Stomach smooth muscle (tissue), 2 donors: ENCODE results near the gene FIGNL2.
"Not testable (repeated sequence)": the region's sequence is repeated elsewhere in the genome, so short reads cannot be mapped to it uniquely, and the experiment has no call there.

Experiments
- H3K27ac ChIP-seq: one replicate; pipeline ENCODE4 v1.7.0; 2013; ENCODE audit warnings: mild to moderate bottlenecking, low read length, inconsistent platforms
- H3K27me3 ChIP-seq, 2 donors: one replicate each; pipeline ENCODE4 v1.7.0; 2013; ENCODE audit warnings: low read length in 2 of 2; ENCODE audit not compliant: insufficient read depth in 2 of 2, control insufficient read depth in 1 of 2
- H3K36me3 ChIP-seq, 2 donors: one replicate each; pipeline ENCODE4 v1.7.0; 2013; ENCODE audit warnings: low read length in 2 of 2; ENCODE audit not compliant: control insufficient read depth in 2 of 2, insufficient read depth in 2 of 2
- H3K4me1 ChIP-seq: one replicate; pipeline ENCODE4 v1.7.0; 2013; ENCODE audit warnings: low read length; ENCODE audit not compliant: control insufficient read depth, insufficient read depth
- H3K4me3 ChIP-seq, 2 donors: one replicate each; pipeline ENCODE4 v1.7.0; 2013; ENCODE audit warnings: low read length in 2 of 2
- H3K9ac ChIP-seq, 2 donors: one replicate each; pipeline ENCODE4 v1.7.0; 2013; ENCODE audit warnings: low read length in 2 of 2, mild to moderate bottlenecking in 1 of 2
- H3K9me3 ChIP-seq, 2 donors: one replicate each; pipeline ENCODE4 v1.7.0; 2013; ENCODE audit warnings: low read length in 2 of 2; ENCODE audit not compliant: control insufficient read depth in 2 of 2
- donor health status: healthy.
- donor health status: Pancreatic carcinoma.

FIGNL2 gene

GRCh38 chr12:51887476-51888315, 39.2 kb upstream of the FIGNL2 start, which contains the start of gene ANKRD33:
Gene ANKRD33 (plus strand): TSS chr12:51888103. CDS start chr12:51888187, 84 bp downstream.
- Histone ChIP-seq H3K36me3 (no peaks in the 10 kb centered on the region), H3K4me1 (peaks cover 2% of the 10 kb centered on the region), H3K27ac (no peak within 1 kb of the TSS), H3K9ac (no peak within 1 kb of the TSS), H3K9me3 (no peaks in the 10 kb centered on the region), H3K4me3 (no peak within 1 kb of the TSS), H3K27me3 (peaks cover 5 to 11% of the 10 kb centered on the region in 2 donors)

- no peak overlapping the region for H3K4me3 ChIP-seq
- H3K27ac ChIP-seq, result no peak overlapping the region
- no peaks in the 10 kb centered on the region for H3K9me3 ChIP-seq
- no peaks in the 10 kb centered on the region for H3K36me3 ChIP-seq
- peaks cover 2% of the 10 kb centered on the region for H3K4me1 ChIP-seq
- peaks cover 5 to 11% of the 10 kb centered on the region in 2 donors for H3K27me3 ChIP-seq
- H3K9ac ChIP-seq, result no peak overlapping the region
Observed at GRCh38 chr12:51886021-51886710, 37.6 kb upstream of the FIGNL2 start.

GRCh38 chr12:51885294-51886020, 36.9 kb upstream of the FIGNL2 start:
- H3K9ac ChIP-seq, H3K27me3 ChIP-seq, H3K4me1 ChIP-seq, H3K4me3 ChIP-seq, H3K36me3 ChIP-seq, H3K9me3 ChIP-seq, H3K27ac ChIP-seq: not testable (repeated sequence)

GRCh38 chr12:51884676-51885229, 36.2 kb upstream of the FIGNL2 start:
- H3K27ac ChIP-seq, result no peak overlapping the region
- peaks cover 5 to 8% of the 10 kb centered on the region in 2 donors for H3K27me3 ChIP-seq
- no peaks in the 10 kb centered on the region for H3K36me3 ChIP-seq
- peaks cover 2% of the 10 kb centered on the region for H3K4me1 ChIP-seq
- no peaks in the 10 kb centered on the region for H3K9me3 ChIP-seq
- H3K9ac ChIP-seq, result no peak overlapping the region
- no peak overlapping the region for H3K4me3 ChIP-seq

GRCh38 chr12:51883998-51884675, 35.6 kb upstream of the FIGNL2 start:
- H3K4me3 ChIP-seq, result no peak overlapping the region
- no peaks in the 10 kb centered on the region for H3K9me3 ChIP-seq
- no peak overlapping the region for H3K9ac ChIP-seq
- H3K27ac ChIP-seq, result no peak overlapping the region
- H3K4me1 ChIP-seq, result peaks cover 2% of the 10 kb centered on the region
- H3K27me3 ChIP-seq, result peaks cover 4 to 8% of the 10 kb centered on the region in 2 donors
- H3K36me3 ChIP-seq, result no peaks in the 10 kb centered on the region

- H3K9me3 ChIP-seq, result no peaks in the 10 kb centered on the region
- peaks cover 0 to 4% of the 10 kb centered on the region in 2 donors for H3K27me3 ChIP-seq
- H3K4me1 ChIP-seq, result peaks cover 2% of the 10 kb centered on the region
- no peak overlapping the region for H3K4me3 ChIP-seq
- no peak overlapping the region for H3K9ac ChIP-seq
- no peak overlapping the region for H3K27ac ChIP-seq
- no peaks in the 10 kb centered on the region for H3K36me3 ChIP-seq
Observed at GRCh38 chr12:51883295-51883694, 34.8 kb upstream of the FIGNL2 start.

GRCh38 chr12:51879102-51879501, 30.6 kb upstream of the FIGNL2 start:
- no peaks in the 10 kb centered on the region for H3K36me3 ChIP-seq
- H3K27ac ChIP-seq, result no peak overlapping the region

GRCh38 chr12:51874486-51874885, 26.0 kb upstream of the FIGNL2 start:
- Histone ChIP-seq H3K9me3 (no peaks in the 10 kb centered on the region), H3K27me3 (peaks cover 6 to 19% of the 10 kb centered on the region in 2 donors), H3K4me3 (no peak overlapping the region), H3K9ac (no peak overlapping the region), H3K4me1 (peaks cover 2% of the 10 kb centered on the region), H3K27ac (no peak overlapping the region), H3K36me3 (no peaks in the 10 kb centered on the region)

More at GRCh38 chr12:51879102-51879501, 30.6 kb upstream of the FIGNL2 start:
- no peaks in the 10 kb centered on the region for H3K4me1 ChIP-seq
- H3K4me3 ChIP-seq, result no peak overlapping the region
- no peak overlapping the region for H3K9ac ChIP-seq
- no peaks in the 10 kb centered on the region for H3K9me3 ChIP-seq
- H3K27me3 ChIP-seq, result no peaks in the 10 kb centered on the region

- Histone ChIP-seq H3K27me3 (peaks cover 10 to 19% of the 10 kb centered on the region in 2 donors), H3K4me1 (peaks cover 6% of the 10 kb centered on the region), H3K9me3 (no peaks in the 10 kb centered on the region), H3K4me3 (no peak overlapping the region), H3K36me3 (no peaks in the 10 kb centered on the region), H3K27ac (no peak overlapping the region), H3K9ac (no peak overlapping the region)
Observed at GRCh38 chr12:51874000-51874399, 25.5 kb upstream of the FIGNL2 start.
